ENCODE data around the gene CNNM4.

CNNM4 gene

DNA sequence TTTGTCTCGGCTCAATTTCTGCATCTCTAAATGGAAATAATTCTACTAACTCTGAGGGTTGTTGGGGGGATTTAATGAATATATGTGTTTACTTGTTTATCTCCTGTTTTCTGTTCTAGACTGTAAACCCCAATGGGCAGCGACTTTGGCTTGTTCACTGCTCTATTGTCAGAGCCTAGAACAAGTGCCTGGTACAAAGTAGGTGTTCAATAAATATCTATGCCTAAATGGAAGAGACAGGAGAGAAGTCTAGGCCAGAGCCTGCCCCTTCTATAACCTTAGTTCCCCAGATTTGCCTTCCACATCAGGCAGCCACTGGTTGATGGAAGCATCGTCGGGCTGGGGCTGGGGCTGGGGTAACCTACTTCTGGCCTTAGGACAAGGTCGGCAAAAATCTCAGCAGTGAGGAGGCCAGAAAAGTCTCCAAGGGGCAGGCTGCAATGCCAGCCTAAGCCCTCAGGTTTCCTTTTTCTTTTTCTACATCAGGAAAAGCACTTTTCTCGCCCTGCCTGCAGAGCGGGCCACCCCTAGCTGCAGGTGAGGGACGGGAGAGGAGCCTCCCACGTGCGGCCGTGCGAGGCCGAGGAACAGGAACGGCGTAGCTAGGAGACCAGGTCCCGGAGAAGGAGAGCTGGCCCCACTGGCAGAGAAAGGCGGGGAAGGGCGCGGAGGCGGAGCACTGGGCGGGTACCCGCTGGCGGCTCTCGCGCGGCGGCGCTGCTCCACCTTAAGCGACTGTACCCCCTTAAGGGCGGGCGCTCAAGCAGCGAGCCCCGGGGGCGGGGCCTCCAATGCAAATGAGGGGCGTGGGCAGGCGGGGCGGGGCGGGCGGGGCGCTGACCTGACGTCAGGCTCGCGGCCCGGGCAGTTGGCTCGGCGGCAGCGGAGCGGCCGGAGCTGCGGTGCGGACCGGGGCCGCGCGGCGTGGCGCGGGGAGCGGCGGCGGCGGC lies at the start of gene CNNM4:
TSS of gene CNNM4 (plus strand) at position 867 of the 950 bp plus-strand sequence. CDS start 98 bp downstream, outside the sequence.
- DNase-seq (ENCODE audit: low read depth in 4 of 4, low spot score in 1 of 4) = peak; percentile 78 to 90 (median 82)

DNA sequence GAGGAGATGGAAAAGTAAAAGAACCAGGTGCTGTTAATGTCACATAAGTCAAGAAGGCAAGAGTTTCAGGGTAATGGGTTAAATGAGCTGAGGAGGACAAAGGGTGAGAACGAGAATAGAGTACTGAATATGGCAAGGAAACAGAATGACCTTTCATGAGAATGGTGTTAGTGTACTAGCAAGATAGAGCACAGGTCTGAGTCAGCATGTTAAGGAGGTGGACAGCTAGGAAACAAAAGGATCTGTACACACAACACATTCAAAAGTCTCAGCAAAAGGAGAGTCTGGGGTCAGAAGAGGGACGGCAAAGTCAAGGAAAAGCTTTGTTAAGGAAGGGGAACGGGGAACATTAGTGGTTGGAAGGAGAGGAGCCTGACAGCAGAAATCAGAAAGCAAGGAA lies 49.7 kb upstream of the CNNM4 start:
- DNase-seq (ENCODE audit: low read depth in 4 of 4, low spot score in 1 of 4) = no peak

DNA sequence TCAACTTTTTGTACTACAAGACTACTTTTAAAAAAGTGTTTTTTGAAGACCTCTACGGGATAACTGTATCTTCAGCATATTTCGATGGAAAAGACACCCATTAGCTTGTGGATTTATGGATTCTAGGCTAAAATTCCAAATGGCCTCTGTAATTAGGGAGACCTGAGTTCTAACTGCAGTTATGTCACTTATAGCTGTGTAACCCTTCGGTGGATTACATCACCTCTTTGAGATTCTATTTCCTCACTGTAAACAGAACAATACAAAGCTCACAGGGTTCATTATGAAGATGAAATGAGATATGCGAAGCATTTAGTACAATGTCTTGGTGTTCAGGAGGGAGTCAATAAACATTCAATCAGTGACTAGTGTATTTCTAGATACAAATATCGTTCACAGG lies 45.0 kb upstream of the CNNM4 start:
- DNase-seq (ENCODE audit: low read depth in 4 of 4, low spot score in 1 of 4) = no peak

DNA sequence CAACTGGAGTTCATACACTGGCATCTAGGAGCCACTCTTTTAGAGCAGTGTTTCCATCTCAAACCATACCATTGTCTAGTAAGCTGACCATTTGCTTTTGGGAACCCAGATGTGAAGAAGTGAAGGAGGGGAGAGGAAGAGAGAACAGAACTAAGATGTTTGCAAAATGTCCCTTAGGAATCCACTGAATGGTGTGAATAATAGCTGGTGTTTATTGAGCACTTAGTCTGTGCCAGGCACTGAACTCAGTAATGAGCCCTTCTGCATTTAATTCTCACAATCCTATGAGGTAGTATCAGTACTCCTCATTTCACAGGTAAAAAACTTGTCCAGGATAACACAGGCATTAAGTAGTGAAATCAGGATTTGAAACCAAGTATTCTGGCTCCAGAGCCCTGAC lies 44.3 kb upstream of the CNNM4 start:
- no peak for DNase-seq (ENCODE audit: low read depth in 4 of 4, low spot score in 1 of 4)

DNA sequence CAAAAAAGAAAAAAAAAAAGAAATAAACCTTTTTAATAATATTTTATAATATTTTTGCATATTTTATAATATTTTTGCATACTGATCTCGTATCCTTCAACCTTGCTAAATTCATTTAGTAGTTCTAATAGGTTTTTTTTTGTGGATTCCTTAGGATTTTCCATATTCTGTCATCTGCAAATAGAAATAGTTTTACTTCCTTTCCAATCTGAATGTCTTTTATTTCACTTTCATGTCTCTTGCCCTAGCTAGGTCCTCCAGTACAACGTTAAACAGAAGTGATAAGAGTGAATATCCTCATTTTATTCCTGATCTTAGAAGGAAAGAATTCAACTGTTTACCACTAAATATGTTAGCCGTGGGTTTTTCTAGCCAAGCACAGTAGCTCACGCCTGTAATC lies 34.6 kb upstream of the CNNM4 start:
- DNase-seq (ENCODE audit: low read depth in 4 of 4, low spot score in 1 of 4) = no peak

DNA sequence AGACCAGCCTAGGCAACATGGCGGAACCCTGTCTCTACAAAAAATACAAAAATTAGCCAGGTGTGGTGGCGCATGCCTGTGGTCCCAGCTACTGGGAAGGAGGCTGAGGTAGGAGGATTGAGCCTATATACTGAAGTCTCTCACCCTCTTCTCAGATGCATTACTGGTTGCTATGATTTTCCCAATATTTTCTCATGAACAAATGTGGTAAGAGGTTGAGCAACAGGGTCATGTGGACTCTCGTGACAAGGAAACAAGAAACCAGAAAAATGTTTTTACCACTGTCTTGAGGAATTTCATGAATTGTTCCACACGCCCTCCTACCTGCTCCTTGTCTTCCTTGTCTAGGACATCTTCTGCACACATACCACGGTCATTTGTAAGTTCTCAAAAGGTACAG lies 33.3 kb upstream of the CNNM4 start:
- DNase-seq (ENCODE audit: low read depth in 4 of 4, low spot score in 1 of 4) = no peak

DNA sequence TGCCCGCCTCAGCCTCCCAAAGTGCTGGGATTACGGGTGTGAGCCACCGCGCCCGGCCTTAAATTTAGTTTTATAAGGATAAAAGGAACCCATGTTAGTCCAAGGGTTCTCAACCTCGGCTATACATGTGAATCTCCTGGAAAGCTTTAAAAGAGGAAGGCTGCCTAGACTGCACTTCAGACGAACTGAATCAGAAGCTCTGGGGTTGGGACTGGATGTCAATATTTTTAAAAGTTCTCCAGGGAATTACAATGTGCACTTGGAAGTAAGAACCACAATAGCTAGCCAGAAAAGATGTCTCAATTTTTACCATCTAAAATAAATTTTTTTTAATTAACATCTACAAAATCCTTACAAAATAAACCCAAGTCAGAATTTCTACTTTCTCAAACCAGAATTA lies 31.0 kb upstream of the CNNM4 start:
- DNase-seq (ENCODE audit: low read depth in 4 of 4, low spot score in 1 of 4) = no peak

DNA sequence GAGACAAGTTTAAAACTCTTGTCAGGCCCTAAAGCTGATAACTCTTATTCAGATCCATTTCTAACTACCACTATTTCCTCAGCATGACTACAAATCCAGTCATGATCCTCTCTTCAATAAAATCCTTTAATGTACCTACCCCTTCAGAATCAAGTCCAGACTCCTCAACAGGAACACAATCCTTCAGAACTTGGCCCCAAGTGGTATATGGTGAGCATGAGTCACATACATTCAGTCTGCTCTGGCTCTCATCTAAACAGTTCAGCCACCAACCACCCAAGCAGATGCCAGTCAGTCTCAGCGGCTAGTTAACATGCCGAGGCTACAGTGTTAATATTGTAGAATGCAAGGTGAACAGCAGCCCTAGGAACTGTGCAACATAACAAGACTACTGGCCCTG lies 30.5 kb upstream of the CNNM4 start:
- no peak for DNase-seq (ENCODE audit: low read depth in 4 of 4, low spot score in 1 of 4)

DNA sequence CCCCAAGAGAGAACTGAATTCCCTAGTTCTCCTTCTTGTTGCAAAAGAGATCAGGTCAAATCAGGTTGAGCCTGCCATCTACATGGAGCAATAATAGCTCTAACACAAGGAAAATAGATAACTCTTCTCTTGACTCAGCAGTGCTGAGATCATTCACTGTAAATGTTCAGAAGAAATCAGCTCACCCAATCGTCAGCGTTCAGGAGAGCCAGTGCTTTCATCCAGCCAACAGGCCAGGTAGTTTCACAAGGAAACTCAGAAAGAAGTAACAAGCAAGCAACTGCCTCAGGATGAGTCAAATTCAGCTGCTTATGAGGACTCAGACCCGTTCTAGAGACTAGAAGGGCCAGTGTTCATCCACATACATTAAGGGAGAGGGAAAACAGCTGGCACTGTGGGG lies 26.8 kb upstream of the CNNM4 start:
- DNase-seq (ENCODE audit: low read depth in 4 of 4, low spot score in 1 of 4) = no peak

DNA sequence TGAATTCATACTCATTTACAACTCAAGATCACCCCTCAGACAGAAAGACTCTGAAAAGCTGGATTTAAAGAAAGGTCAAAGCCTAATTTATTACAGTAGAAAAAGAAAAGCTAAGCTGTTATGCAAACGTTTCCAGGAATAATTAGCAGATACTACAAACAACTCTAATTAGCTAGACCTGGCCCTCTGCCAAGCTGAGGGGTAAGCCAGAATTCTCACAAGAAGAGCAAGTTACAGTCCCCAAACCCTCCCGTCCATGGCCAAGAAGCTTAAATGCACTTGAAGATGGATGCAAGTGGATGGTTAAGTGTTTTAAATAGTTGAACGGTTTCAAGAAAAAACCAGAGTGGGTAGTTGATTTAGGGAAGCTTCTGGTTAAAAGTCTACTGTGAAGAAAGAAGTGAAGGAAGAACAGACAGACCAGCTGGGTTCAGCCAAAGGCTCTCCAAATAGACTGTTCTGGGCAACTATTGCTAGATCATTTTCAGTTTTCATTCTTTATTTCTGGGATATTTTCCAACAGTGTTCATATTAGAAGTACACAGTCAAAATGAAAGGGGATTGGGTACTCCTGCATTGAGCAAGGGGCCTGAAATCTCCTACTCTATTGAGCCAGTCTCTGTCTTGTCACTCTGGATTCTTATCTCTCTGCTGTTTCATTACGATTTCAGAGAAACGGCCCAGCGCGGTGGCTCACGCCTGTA lies 25.7 kb upstream of the CNNM4 start:
- DNase-seq (ENCODE audit: low read depth in 4 of 4, low spot score in 1 of 4) = no peak

DNA sequence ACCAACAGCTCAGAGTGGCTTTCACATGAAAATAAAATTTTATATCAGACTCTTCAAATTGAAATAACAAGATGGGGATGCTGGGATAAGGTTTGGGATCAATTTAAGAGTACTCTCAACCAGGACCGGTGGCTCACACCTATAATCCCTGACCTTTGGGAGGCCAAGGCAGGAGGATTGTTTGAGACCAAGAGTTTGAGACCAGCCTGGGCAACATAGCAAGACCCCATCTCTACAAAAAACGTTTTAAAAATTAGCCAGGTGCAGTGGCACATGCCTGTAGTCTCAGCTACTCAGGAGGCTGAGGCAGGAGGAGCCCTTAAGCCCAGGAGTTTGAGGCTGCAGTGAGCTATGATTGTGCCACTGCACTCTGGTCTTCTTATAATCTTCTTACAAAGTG lies 23.5 kb upstream of the CNNM4 start:
- DNase-seq (ENCODE audit: low read depth in 4 of 4, low spot score in 1 of 4) = no peak

DNA sequence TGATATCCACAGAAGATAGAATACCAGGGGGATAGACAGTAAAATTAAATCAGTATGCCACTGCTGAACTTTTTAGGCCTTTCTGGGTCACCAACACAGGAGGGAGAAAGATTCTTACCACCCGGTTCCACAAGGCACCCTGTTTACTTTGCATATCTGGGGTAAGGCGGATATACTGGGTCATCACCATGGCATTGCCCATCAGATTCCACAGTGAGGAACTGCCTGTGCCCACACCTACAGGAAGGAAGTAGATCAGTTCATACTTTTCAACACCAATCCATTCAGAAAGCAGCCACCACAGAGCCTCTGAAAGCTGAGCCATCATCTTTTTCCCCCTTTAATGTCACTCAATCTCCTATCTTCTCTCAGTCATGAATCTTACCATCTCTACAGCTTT lies 22.9 kb upstream of the CNNM4 start:
- DNase-seq (ENCODE audit: low read depth in 4 of 4, low spot score in 1 of 4) = no peak

DNA sequence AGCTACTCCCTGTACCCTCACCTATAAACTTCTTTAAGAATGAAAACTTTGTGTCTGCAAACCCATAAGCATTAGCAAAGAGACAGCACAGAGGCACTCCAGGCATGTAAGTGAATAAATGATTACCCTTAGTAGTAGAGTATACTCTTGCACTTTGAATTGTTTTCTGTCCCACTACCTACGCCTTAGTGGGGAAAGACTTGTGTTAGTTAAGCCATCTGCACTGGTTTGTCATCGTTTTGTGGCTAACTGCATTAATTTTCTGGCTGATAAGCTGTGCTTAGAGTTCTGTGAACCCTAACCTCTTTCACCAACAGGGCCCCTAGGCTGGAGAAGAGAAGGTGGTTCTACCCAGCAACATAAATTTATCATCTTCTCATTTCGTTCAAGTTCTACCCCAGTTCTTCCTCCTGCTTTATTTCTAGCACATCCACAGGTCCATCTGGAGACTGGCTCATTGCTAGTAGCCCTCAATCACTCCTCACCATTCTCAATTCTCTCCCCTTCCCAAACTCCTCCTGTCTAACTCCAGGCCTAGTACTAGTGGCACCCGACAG lies 21.5 kb upstream of the CNNM4 start:
- no peak for DNase-seq (ENCODE audit: low read depth in 4 of 4, low spot score in 1 of 4)

DNA sequence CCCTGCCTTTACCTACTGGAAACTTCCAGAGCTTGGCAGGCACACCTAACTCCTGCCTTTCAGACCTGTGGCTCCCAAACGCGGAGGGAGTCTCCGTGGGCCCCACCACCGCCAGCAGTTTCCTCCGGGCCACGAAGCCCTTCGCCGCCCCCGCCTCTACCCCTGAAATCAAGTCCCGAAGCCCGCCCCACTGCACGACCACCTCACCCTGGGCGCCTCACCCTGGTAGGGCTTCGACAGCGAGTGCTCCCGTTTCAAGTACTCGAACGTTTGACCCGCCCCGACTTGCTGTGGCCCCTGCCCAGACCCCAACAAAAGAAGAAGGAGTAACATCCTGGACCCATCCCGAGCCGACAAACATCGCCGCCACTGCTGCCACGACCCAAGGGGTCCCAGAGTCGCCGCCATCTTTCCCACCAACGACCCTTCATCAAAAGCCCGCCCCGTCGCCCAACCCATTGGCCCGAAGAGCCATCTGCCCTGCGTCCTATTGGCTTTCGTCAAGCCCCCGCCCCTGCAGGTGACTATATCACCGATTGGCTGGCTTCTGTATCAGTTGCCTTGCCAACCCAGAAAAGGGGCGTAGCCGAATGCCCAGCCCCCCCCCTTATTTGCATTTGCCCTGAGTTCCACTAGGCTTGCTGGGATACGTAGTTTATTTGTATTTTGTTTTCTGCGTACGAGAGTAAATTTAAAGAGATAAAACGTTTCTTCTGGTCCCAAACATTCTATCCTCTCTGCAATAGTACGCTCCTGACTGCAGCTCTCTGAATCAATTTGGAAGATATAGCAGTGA lies 20.9 kb upstream of the CNNM4 start, which contains the start of gene LMAN2L:
TSS of gene LMAN2L (minus strand) at position 432 of the 796 bp plus-strand sequence. CDS start at position 408, 24 bp downstream.
- DNase-seq (ENCODE audit: low read depth in 4 of 4, low spot score in 1 of 4) = peak; percentile 82 to 98 (median 90)

DNA sequence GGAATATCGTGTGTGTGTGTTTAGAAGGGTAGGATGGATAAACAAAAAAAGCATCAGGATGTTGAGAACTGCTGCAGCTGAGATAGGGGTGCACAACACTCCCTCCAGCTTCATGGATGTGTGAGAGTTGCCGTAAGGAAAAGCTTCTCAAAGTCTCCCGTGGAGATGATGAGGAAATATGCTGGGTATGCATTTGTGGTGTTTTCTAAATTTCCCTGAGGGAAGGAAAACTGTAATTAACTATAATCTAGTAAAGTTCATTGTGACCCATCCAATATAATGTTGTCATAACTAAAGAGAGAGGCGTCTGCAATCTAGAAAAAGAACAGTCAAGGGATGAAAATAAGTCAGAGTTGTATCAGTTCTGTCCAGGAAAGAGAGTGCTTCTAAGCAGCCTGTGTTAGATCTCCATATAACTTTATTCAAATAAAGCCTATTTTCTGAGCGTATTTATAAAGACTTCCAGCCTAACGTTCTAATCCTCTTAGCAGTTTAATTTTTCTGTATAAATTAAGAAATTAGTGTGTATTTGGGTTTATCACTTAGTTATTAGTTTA lies 13.6 kb upstream of the CNNM4 start:
- DNase-seq (ENCODE audit: low read depth in 4 of 4, low spot score in 1 of 4) = no peak

DNA sequence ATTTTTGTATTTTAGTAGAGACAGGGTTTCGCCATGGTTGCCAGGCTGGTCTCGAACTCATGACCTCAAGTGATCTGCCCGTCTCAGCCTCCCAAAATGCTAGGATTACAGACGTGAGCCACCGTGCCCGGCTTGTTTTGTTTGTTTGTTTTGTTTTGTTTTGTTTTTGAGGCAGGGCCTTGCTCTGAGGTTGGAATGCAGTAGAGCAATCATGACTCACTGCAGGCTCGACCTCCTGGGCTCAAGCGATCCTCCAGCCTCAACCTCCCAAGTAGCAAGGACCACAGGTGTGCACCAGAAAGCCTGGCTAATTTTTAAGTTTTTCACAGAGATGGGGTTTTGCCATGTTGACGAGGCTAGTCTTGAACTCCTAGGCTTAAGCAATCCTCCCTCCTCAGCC lies 8.9 kb upstream of the CNNM4 start:
- no peak for DNase-seq (ENCODE audit: low read depth in 4 of 4, low spot score in 1 of 4)

DNA sequence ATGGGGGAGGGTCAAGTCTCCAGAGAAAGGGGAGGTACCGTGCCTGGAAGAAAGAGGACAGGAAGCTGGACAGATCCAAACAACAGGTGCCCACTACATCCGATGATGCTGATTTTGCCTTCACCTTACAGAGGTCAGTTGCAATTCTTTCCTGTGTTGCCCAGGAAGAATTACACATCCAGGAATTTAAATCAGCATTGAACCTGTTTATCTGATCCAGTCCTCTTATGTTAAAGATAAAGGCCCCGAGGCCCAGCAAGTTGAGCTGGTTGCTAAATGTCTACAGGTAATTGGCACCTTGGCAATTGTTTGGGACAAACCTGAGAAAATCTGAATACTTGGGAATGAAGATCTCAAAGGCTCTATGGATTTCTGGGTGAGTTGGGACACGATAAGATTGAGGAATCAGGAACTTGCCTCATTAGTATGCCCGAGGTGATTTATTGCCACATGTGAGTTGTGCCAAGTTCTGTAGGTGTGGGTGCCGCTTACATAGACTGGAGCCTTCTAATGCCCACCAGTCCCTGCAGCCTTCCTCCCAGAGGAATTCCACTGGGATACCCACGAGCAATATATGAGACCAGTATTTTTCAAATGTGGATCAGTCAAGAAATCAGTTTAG lies 6.9 kb upstream of the CNNM4 start:
- no peak for DNase-seq (ENCODE audit: low read depth in 4 of 4, low spot score in 1 of 4)

DNA sequence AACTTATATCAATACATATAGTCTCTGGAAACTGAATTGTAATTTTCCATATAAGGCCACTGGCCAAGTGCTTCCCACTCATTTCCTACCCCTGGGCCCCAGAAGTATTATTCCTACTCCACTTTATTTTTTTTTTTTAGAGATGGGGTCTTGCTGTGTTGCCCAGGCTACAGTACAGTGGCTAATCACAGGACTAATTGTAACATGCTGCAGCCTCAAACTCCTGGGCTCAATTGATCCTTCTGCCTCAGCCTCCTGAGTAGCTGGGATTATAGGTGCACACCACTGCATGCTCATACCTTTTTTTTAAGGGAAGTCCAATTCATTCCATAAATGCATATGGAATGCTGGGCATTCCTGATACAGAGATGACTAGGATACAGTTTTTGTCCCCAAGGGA lies 6.4 kb upstream of the CNNM4 start:
- DNase-seq (ENCODE audit: low read depth in 4 of 4, low spot score in 1 of 4) = no peak

DNA sequence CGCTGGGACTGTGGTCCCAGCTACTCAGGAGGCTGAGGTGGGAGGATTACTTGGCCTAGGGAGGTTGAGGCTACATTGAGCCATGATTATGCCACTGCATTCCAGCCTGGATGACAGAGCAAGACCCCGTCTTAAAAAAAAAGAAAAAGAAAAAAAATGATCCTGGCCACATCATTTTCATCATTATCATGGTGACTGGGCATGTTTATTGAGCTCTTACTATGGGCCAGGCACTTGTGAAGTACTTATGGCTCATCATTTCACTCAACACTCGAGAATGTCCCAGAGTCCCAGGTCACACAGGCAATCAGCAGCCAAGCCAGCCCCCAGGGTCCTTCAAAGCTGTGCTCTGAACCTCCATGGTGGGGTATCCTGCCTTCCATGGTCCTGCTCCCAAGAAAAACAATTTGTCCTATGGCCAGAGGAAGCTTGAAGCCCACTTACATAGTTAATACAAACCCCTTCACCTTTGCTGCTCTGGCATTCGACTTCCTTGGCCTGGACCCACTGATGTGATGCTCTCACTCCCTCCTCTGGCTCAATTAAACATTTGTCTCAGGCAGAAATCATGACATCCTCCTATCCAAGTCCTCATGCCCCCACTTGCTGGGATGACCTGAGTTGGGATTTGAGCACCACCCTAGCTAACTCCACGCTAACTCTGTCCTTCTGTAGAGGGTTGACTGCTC lies 3.8 kb upstream of the CNNM4 start:
- no peak for DNase-seq (ENCODE audit: low read depth in 4 of 4, low spot score in 1 of 4)

DNA sequence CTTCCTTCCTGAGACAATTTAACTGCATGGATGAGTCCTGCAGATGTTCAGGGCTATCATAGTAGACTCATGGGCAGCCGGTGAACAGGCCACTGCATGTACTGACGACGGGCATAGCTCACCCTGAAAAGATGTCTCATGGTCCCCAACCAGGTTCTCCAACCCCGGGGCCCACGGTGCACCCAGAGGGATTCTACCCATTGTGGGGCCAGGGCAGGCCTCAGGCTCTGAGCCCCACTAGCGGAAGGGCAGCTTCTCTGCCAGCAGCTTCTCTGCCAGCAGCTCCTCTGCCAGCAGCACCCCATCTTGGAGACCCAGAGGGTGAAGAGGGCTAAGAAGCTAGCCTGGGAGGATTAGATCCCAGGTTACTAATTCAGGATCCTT lies 3.2 kb upstream of the CNNM4 start:
- no peak for DNase-seq (ENCODE audit: low read depth in 4 of 4, low spot score in 1 of 4)

Measured in stimulated activated CD4-positive, alpha-beta T cell treated with anti-CD3 and anti-CD28 coated beads, Interleukin-1b, Interleukin-23, amount 100 ng/mL, for 24 hours (primary cell).